IPS-20b (cell line): Measurements from ENCODE around the gene RABEP1.

Experiments
- H3K27ac ChIP-seq: one replicate; pipeline ENCODE4 v1.5.1; 2013; ENCODE audit warnings: low read length
- H3K27me3 ChIP-seq: 2 replicates; pipeline ENCODE4 v1.6.1; 2013; ENCODE audit warnings: mild to moderate bottlenecking, low read length, inconsistent platforms; ENCODE audit not compliant: insufficient read depth
- H3K36me3 ChIP-seq: 2 replicates; pipeline ENCODE4 v1.6.1; 2013; ENCODE audit warnings: low read depth, mild to moderate bottlenecking, inconsistent platforms, low read length, moderate library complexity; ENCODE audit not compliant: insufficient read depth
- H3K4me1 ChIP-seq: 2 replicates; pipeline ENCODE4 v1.6.1; 2013; ENCODE audit warnings: mild to moderate bottlenecking, control low read depth, inconsistent platforms, low read length, moderate library complexity; ENCODE audit not compliant: insufficient read depth
- H3K4me3 ChIP-seq: 2 replicates; pipeline ENCODE4 v1.5.1; 2013; ENCODE audit warnings: mild to moderate bottlenecking, low read length, inconsistent platforms
- H3K9ac ChIP-seq: 2 replicates; pipeline ENCODE4 v1.6.1; 2013; ENCODE audit warnings: low read depth, mild to moderate bottlenecking, inconsistent platforms, low read length, moderate library complexity
- H3K9me3 ChIP-seq: 2 replicates; pipeline ENCODE4 v1.6.1; 2013; ENCODE audit warnings: mild to moderate bottlenecking, low read depth, low read length, inconsistent platforms; ENCODE audit not compliant: insufficient read depth

Gene RABEP1

GRCh38 chr17:5249615-5250014 is 32.5 kb upstream of the RABEP1 start:
- Histone ChIP-seq H3K9me3 (no peaks in the 10 kb centered on the region), H3K27ac (no peak overlapping the region), H3K4me1 (no peaks in the 10 kb centered on the region), H3K36me3 (no peaks in the 10 kb centered on the region), H3K4me3 (no peak overlapping the region), H3K27me3 (no peaks in the 10 kb centered on the region), H3K9ac (no peak overlapping the region)

DNA sequence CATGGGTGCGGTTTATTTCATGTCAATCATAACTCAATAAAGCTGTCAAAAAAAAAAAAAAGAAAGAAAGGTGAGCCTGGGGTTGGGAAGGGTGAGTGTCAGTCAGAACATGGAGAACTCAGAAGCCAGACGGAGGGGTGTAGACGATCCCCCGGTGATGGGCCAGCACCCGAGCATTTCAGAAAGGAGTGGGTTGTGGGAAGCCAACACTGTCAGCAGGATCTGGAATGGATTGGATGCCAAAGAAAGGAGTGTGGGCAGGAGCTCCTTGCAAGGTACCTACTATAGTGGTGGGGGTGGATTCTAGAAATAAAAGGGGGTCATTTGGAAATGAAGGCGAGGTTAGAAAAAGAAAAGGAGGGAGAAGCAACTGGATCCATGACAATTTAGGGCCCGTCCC is 27.7 kb upstream of the RABEP1 start:
- Histone ChIP-seq H3K27ac (no peak overlapping the region), H3K9me3 (no peaks in the 10 kb centered on the region), H3K4me1 (no peaks in the 10 kb centered on the region), H3K9ac (no peak overlapping the region), H3K4me3 (no peak overlapping the region), H3K27me3 (no peaks in the 10 kb centered on the region), H3K36me3 (no peaks in the 10 kb centered on the region)

- Histone ChIP-seq H3K27ac (no peak overlapping the region), H3K9ac (no peak overlapping the region), H3K36me3 (no peaks in the 10 kb centered on the region), H3K4me3 (no peak overlapping the region), H3K9me3 (no peaks in the 10 kb centered on the region), H3K27me3 (no peaks in the 10 kb centered on the region), H3K4me1 (no peaks in the 10 kb centered on the region)
Measured at GRCh38 chr17:5254903-5255521, 27.1 kb upstream of the RABEP1 start.

GRCh38 chr17:5257124-5257523 is 25.0 kb upstream of the RABEP1 start:
- H3K4me3 ChIP-seq = no peak overlapping the region
- H3K9ac ChIP-seq = no peak overlapping the region
- no peaks in the 10 kb centered on the region for H3K9me3 ChIP-seq
- H3K4me1 ChIP-seq = no peaks in the 10 kb centered on the region
- no peaks in the 10 kb centered on the region for H3K36me3 ChIP-seq
- no peaks in the 10 kb centered on the region for H3K27me3 ChIP-seq
- H3K27ac ChIP-seq = no peak overlapping the region

DNA sequence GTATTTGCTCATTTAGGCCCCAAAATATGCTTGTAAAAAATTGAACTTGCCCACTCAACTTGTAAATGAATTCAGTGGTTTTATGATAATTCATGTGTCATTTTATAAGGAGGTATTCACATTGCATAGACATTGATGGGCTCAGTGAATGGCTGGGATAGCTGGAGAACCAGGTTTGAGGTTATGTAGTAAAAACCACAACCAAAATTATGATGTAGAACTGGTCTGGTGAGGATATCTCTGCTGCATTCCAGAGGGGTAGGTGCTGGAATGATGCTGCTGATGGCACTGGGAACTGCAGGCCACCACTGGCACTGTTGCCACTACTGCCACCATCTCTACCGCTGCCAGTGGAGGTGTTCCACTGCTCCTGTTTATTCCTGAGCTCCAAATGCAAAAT is 21.5 kb upstream of the RABEP1 start:
- Histone ChIP-seq H3K9me3 (no peaks in the 10 kb centered on the region), H3K4me1 (no peaks in the 10 kb centered on the region), H3K27me3 (no peaks in the 10 kb centered on the region), H3K9ac (no peak overlapping the region), H3K27ac (no peak overlapping the region), H3K4me3 (no peak overlapping the region), H3K36me3 (no peaks in the 10 kb centered on the region)

DNA sequence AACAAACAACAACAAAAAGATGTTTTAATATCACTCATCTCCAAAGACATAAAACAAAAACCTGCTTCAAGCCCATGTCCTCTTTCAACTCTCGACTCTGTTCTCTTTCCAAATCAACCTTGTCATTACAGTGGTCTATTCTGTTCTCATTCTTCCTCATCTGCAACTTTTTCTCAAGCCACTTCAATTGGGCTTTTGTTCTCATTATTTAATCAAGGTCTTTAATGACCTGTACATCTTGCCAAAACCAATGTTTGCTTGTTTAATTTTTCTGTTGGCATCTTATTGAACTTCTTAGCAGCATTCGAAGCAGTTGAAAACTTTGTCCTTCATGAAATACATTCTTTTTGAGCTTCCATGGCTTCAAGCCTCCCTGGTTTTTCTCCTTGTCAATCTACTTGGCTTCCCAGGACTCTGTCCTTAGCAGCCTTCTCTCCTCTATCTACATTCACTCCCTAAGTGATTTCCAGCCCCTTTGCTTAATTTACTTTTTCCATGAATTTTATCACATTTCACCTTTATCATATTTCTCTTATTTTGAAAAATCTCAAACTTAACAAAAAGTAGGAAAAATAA is 19.6 kb upstream of the RABEP1 start:
- no peaks in the 10 kb centered on the region for H3K4me1 ChIP-seq
- H3K36me3 ChIP-seq = no peaks in the 10 kb centered on the region
- no peak overlapping the region for H3K4me3 ChIP-seq
- no peak overlapping the region for H3K27ac ChIP-seq
- no peak overlapping the region for H3K9ac ChIP-seq
- H3K27me3 ChIP-seq = no peaks in the 10 kb centered on the region
- no peaks in the 10 kb centered on the region for H3K9me3 ChIP-seq

- Histone ChIP-seq H3K4me3 (no peak overlapping the region), H3K27ac (no peak overlapping the region), H3K4me1 (no peaks in the 10 kb centered on the region), H3K9ac (no peak overlapping the region), H3K9me3 (no peaks in the 10 kb centered on the region), H3K27me3 (no peaks in the 10 kb centered on the region), H3K36me3 (no peaks in the 10 kb centered on the region)
Measured at GRCh38 chr17:5263441-5263840, 18.6 kb upstream of the RABEP1 start.

- Histone ChIP-seq H3K9me3 (no peaks in the 10 kb centered on the region), H3K4me3 (no peak overlapping the region), H3K27me3 (no peaks in the 10 kb centered on the region), H3K4me1 (no peaks in the 10 kb centered on the region), H3K9ac (no peak overlapping the region), H3K36me3 (no peaks in the 10 kb centered on the region), H3K27ac (no peak overlapping the region)
Measured at GRCh38 chr17:5264893-5265292, 17.2 kb upstream of the RABEP1 start.

GRCh38 chr17:5269241-5269960 is 12.7 kb upstream of the RABEP1 start:
- no peaks in the 10 kb centered on the region for H3K9me3 ChIP-seq
- H3K27ac ChIP-seq = no peak overlapping the region
- no peaks in the 10 kb centered on the region for H3K36me3 ChIP-seq
- H3K4me1 ChIP-seq = no peaks in the 10 kb centered on the region
- H3K4me3 ChIP-seq = no peak overlapping the region
- no peaks in the 10 kb centered on the region for H3K27me3 ChIP-seq
- H3K9ac ChIP-seq = no peak overlapping the region

- Histone ChIP-seq H3K4me3 (no peak overlapping the region), H3K27me3 (no peaks in the 10 kb centered on the region), H3K9me3 (no peaks in the 10 kb centered on the region), H3K27ac (no peak overlapping the region), H3K36me3 (no peaks in the 10 kb centered on the region), H3K4me1 (no peaks in the 10 kb centered on the region), H3K9ac (no peak overlapping the region)
Measured at GRCh38 chr17:5272322-5272721, 9.8 kb upstream of the RABEP1 start.

GRCh38 chr17:5282642-5283217 is 646 bp downstream of the RABEP1 start:
- no peak overlapping the region for H3K27ac ChIP-seq

More at GRCh38 chr17:5282642-5283217, 646 bp downstream of the RABEP1 start:
- peak overlapping the region; percentile 85; the same call in 1 of the 2 replicates for H3K9ac ChIP-seq
- H3K4me1 ChIP-seq = peaks cover 17% of the 10 kb centered on the region
- H3K9me3 ChIP-seq = no peaks in the 10 kb centered on the region
- peaks cover 4% of the 10 kb centered on the region; the same call in 1 of the 2 replicates for H3K27me3 ChIP-seq
- H3K4me3 ChIP-seq = peak overlapping the region; percentile 95
- no peaks in the 10 kb centered on the region for H3K36me3 ChIP-seq
